HG02610 (cell line): ENCODE data around the gene GNAQ.

ENCODE experiments used
- ATAC-seq: cut with Tn5 transposase; IDR thresholded peaks from one replicate; pipeline ENCODE4 v1.9.1; 2021; ENCODE audit warnings: mild to moderate bottlenecking, moderate library complexity; ENCODE audit not compliant: unreplicated experiment

Gene GNAQ

GRCh38 chr9:77946969-77947620 lies 84.5 kb downstream of the GNAQ start:
- ATAC-seq: no peak

- no peak for ATAC-seq
These were observed 85.3 kb downstream of the GNAQ start for GRCh38 chr9:77946296-77946695.

- ATAC-seq: no peak
These were observed 85.8 kb downstream of the GNAQ start for GRCh38 chr9:77945798-77946197.

- ATAC-seq: no peak
These were observed 86.9 kb downstream of the GNAQ start for GRCh38 chr9:77944556-77945243.

GRCh38 chr9:77943057-77943456 lies 88.6 kb downstream of the GNAQ start:
- no peak for ATAC-seq

- ATAC-seq: no peak
These were observed 92.4 kb downstream of the GNAQ start for GRCh38 chr9:77939149-77939668.

- ATAC-seq: no peak
These were observed 93.4 kb downstream of the GNAQ start for GRCh38 chr9:77938163-77938562.

- no peak for ATAC-seq
These were observed 95.6 kb downstream of the GNAQ start for GRCh38 chr9:77935974-77936373.

GRCh38 chr9:77935211-77935610 lies 96.4 kb downstream of the GNAQ start:
- no peak for ATAC-seq

- ATAC-seq: no peak
These were observed 97.6 kb downstream of the GNAQ start for GRCh38 chr9:77933976-77934375.

GRCh38 chr9:77933019-77933418 lies 98.6 kb downstream of the GNAQ start:
- no peak for ATAC-seq

- ATAC-seq: no peak
These were observed 101.7 kb downstream of the GNAQ start for GRCh38 chr9:77929942-77930341.

GRCh38 chr9:77927265-77927664 lies 104.3 kb downstream of the GNAQ start:
- ATAC-seq: no peak

GRCh38 chr9:77926371-77926878 lies 105.2 kb downstream of the GNAQ start:
- no peak for ATAC-seq

GRCh38 chr9:77922591-77922990 lies 109.0 kb downstream of the GNAQ start:
- ATAC-seq: no peak

GRCh38 chr9:77917800-77918199 lies 113.8 kb downstream of the GNAQ start:
- ATAC-seq: no peak

- no peak for ATAC-seq
These were observed 114.8 kb downstream of the GNAQ start for GRCh38 chr9:77916820-77917219.

GRCh38 chr9:77916410-77916819 lies 115.2 kb downstream of the GNAQ start:
- peak; percentile 74 for ATAC-seq

- ATAC-seq: no peak
These were observed 115.9 kb downstream of the GNAQ start for GRCh38 chr9:77915744-77916143.

GRCh38 chr9:77912895-77913693 lies 118.5 kb downstream of the GNAQ start:
- ATAC-seq: no peak

- no peak for ATAC-seq
These were observed 119.7 kb downstream of the GNAQ start for GRCh38 chr9:77911928-77912327.
